Left ventricle myocardium inferior (tissue), 1 donor: Measurements from ENCODE around the gene NAP1L4. TPM values are rescaled to one million over a fixed set of nuclear protein-coding genes. Genes with fewer than 3 reads are reported as not detected.

ENCODE experiments used
- DNase-seq: peaks from one replicate; pipeline ENCODE4 v3.0.0-alpha.2; 2020
- H3K27ac ChIP-seq: fragments of 200-600 bp; replicated peaks from 2 replicates; pipeline ENCODE4 v1.8.0; 2021
- H3K27me3 ChIP-seq: fragments of 200-600 bp; 2 replicates; pipeline ENCODE4 v1.8.0; 2021; ENCODE audit warnings: low read depth
- H3K36me3 ChIP-seq: fragments of 200-600 bp; 2 replicates; pipeline ENCODE4 v1.8.0; 2021
- H3K4me1 ChIP-seq: fragments of 200-600 bp; 2 replicates; pipeline ENCODE4 v1.8.0; 2021
- H3K4me3 ChIP-seq: fragments of 200-600 bp; 2 replicates; pipeline ENCODE4 v1.8.0; 2021; ENCODE audit warnings: mild to moderate bottlenecking, moderate library complexity
- H3K9me3 ChIP-seq: fragments of 200-600 bp; replicated peaks from 2 replicates; pipeline ENCODE4 v1.8.0; 2021
- CTCF ChIP-seq: fragments of 200-600 bp; IDR thresholded peaks from 2 replicates; pipeline ENCODE4 v1.8.0; 2021; ENCODE audit warnings: antibody characterized with exemption, mild to moderate bottlenecking, borderline replicate concordance
- intact Hi-C: fragments of 100-400 bp; cut with micrococcal nuclease; formaldehyde crosslinking; loops from one replicate; pipeline ENCODE4 v1.11.0; 2022
- total RNA-seq: library from RNA; stranded (reverse); fragmentation: NEBNext Ultra II Directional; extraction: Animal tissue kit (Norgen Biotek cat#: 25700); gene quantifications from one replicate; pipeline ENCODE4 v1.2.1, GENCODE V29; 2021
- donor health status: DM: no; HTN: yes; CAD: no; lungs with severe emphysema.

Gene NAP1L4
- total RNA-seq, 1 donor from 2014 or later, result 175 TPM

- intact Hi-C loops, result no loop called here
- no peaks in the 10 kb centered on the region for H3K36me3 ChIP-seq
- peaks cover 28% of the 10 kb centered on the region for H3K27me3 ChIP-seq
- no peak overlapping the region for H3K27ac ChIP-seq
- no peak for TF ChIP-seq CTCF
- peaks cover 10% of the 10 kb centered on the region for H3K4me1 ChIP-seq
- peaks cover 16% of the 10 kb centered on the region for H3K9me3 ChIP-seq
- no peak overlapping the region for H3K4me3 ChIP-seq
- no peak for DNase-seq
These were observed 57.4 kb downstream of the NAP1L4 start for GRCh38 chr11:2934611-2935239.

- Histone ChIP-seq H3K4me3 (no peak overlapping the region), H3K9me3 (peaks cover 15% of the 10 kb centered on the region), H3K27ac (no peak overlapping the region), H3K27me3 (peaks cover 34% of the 10 kb centered on the region), H3K4me1 (peaks cover 17% of the 10 kb centered on the region), H3K36me3 (no peaks in the 10 kb centered on the region)
- no peak for DNase-seq
- intact Hi-C loops, result no loop called here
- no peak for TF ChIP-seq CTCF
These were observed 58.0 kb downstream of the NAP1L4 start for GRCh38 chr11:2934021-2934550.

- Histone ChIP-seq H3K36me3 (no peaks in the 10 kb centered on the region), H3K27ac (no peak overlapping the region), H3K27me3 (peaks cover 40% of the 10 kb centered on the region), H3K4me3 (no peak overlapping the region), H3K9me3 (peaks cover 9% of the 10 kb centered on the region), H3K4me1 (peaks cover 23% of the 10 kb centered on the region)
- DNase-seq, result peak; percentile 62
- TF ChIP-seq CTCF, result no peak
- intact Hi-C loops, result no loop called here
These were observed 58.6 kb downstream of the NAP1L4 start for GRCh38 chr11:2933375-2934020.

GRCh38 chr11:2932850-2933251 lies 59.3 kb downstream of the NAP1L4 start:
- Histone ChIP-seq H3K27me3 (peaks cover 47% of the 10 kb centered on the region), H3K4me1 (peaks cover 29% of the 10 kb centered on the region), H3K27ac (no peak overlapping the region), H3K36me3 (no peaks in the 10 kb centered on the region), H3K9me3 (peaks cover 8% of the 10 kb centered on the region), H3K4me3 (no peak overlapping the region)
- TF ChIP-seq CTCF, result no peak
- no peak for DNase-seq
- intact Hi-C loops, result no loop called here

GRCh38 chr11:2931771-2932738 lies 60.1 kb downstream of the NAP1L4 start:
- Histone ChIP-seq H3K36me3 (no peaks in the 10 kb centered on the region), H3K4me1 (peaks cover 30% of the 10 kb centered on the region), H3K27me3 (peaks cover 55% of the 10 kb centered on the region), H3K9me3 (peaks cover 1% of the 10 kb centered on the region), H3K27ac (no peak overlapping the region), H3K4me3 (no peak overlapping the region)
- no peak for DNase-seq
- TF ChIP-seq CTCF, result no peak
- intact Hi-C loops, result no loop called here
